DMS114 treated with DMSO at 0.1 percent for 48 hours (cell line): ENCODE data around the gene HMHB1.

Experiments
- DNase-seq: peaks from one replicate; lab custom pipeline; 2025; ENCODE audit not compliant: unreplicated experiment; lab: John Stamatoyannopoulos, UW

Gene HMHB1

DNA sequence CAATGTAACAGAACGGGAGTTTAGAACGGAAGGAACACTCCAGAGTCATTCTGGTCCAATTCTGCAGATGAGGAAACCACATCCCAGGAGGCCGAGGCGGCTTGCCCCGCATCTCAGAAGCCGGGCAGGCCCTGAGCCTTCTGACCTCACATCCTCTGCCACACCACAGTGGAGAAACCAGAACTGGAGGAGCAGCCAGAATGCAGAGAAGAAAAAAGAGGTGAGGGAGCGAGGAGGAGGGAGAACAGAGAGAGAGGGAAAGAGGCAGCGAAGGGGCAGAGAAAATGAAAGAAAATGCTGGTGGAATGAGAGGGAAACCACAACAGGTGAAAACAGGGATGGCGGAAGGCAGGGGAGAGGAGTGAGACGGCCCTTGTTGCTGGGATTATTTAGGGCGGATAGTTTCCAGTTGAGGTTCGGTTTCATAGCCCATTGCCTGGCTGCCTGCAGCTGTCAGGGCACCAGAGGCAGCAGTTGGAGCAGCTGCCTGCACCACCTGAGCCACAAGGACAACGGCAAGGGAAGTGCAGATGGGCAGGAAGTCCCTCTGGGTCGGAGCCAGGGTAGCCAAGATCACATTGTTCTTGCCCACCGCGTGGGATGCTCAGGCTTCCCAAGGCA, at the start of gene HMHB1:
Gene HMHB1 (plus strand): TSS at position 77 of the 621 bp plus-strand sequence.
- no peak for DNase-seq

DNA sequence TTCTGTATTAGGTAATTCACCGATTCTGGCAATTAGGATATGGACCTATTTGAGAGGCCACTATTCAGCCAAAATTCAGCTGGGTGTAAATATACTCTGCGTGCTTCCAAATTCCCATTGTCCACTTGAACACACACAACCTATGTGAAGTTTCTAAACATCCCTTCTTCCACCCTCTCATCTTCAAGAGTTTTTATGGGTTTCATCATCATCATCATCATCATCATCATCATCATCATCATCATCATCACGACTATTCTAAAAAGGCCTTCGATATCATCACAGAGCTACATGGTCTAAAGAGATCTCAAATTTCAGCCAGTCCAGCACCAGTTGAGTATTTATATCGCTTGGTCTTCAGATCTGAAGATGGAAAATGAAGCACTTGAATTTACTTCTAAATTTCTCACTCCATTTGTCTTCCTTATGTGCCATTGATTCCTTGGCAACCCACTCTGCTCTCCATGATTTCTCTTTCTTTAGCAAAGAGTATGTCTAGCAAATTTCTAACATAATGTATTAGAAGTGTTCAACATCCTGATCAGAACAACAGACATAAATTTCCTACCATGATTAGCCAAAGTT, 49.2 kb upstream of the HMHB1 start:
- DNase-seq, result no peak

DNA sequence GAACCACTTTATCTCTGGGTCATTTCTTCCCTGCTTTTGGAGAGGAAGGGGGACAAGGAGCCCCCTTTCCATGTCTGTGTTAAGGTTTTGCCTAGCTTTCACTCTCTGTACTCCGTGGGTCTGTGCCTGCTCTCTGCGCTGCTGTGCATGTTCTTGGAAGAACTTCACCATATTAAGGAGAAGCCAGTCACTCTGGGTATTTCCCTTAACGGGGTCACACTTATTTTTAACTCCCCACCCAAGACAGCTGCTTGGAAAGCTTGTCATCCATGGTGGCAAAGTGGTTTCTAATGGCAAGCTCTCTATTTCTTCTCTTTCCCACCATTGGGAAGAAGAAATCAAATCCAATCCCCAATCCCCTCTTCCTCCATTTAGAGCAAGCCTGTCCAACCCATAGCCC, 44.8 kb upstream of the HMHB1 start:
- DNase-seq, result no peak

DNA sequence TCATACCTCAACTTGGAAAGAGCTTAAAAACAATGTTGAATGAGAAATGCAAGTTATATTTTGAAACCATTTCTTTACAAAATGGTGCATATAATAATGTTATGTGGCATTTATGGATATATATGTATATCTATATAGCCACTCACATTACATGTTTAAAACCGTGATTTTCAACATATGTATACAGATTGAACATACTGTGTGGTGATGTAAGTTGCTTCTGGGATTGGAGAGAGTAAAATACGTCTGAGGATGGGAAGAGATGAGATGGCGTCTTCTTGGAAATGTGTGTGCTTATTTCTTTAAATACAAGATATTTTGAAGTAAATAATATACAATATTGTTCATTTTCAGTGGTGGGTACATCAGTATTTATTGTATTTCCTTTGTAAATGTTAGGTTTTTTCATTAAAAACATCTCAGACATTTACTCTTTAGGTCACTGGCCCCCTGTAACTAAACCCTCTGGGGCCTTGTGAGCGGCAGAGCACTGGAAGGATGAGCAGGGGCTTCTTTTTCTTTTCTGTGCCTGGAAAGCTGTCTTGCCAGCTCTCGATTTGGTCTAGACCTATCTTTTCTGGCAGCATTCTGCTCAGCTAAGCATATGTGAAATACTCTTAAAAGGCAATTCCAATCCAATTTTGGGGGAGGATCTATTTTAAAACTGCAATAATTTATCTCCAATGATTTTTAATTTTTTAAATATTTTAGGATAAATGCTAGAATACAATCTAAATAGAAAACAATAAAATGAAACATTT, 42.8 kb upstream of the HMHB1 start:
- no peak for DNase-seq

DNA sequence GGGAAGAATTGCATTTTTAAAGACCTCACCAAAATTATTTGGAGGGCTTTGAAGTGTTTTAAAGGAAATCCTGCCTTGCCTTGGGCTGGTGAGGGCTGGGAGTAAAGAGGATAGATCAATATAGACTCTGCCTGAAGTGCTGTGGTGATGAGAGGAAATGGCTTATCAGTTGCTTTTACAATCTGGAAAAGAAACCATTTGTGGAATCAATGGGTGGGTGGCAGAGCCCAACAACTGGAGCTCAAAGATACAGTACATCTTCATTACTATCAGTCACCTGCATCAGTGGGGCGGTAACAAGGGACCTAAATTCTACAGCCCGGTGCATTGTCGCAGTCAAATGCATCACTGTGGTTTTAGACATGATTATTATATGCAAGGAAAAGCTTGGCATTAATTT, 41.5 kb upstream of the HMHB1 start:
- DNase-seq, result no peak

DNA sequence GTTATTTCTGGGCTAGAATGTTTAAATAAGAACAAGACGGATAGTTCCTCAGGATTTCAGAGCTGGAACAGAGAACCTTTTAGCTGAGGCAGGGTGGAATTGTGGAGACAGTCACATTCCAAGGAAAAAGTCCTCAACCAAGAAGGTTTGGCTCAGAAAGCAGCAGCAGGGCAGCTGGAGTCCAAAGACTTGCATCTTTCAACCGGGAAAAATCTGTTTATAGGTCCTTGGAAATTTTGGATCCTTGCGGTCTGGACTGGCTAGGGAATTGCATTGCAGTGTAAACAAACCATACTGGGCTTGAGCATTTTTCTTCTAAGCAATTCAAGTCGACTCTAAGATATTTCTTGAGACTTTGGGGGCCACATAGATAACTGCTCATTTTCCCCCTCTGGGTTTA, 40.8 kb upstream of the HMHB1 start:
- no peak for DNase-seq

DNA sequence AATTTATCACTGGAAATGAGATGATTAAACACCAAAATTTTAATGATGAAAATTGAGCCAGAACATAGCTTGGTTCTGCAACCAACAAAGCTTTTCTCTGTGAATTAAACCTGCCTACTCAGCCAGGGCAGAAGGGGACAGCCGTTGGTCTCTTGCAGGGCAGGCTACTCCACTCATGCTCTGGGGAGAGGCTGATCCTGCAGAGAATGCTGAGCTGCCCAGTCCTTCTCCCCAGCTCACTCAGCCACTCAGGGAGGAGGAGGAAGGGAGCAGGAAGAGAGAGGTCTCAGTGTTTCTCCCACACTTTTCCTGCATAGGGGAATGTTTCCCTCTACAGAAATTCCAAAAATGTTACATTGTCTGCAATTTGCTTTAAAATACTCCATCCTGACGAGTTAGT, 40.4 kb upstream of the HMHB1 start:
- DNase-seq, result no peak

DNA sequence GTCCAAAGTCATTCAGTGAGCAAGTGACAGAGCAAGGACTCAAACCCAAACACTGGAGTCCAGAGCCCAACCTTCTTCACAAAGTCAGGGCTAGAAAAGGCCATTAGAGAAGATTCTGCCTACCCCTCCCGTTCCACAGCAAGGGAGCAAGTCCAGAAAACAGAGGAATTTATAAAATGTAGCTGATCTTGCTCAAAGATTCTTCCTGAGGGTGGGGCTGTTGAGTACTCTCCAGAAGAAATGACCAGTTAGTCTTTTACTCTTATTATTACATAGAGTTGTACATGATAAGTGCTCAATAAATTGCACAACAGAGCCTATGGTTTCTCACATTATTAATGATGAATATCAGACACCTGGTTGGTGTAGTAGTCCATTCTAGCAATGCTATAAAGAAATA, 39.3 kb upstream of the HMHB1 start:
- DNase-seq, result no peak

DNA sequence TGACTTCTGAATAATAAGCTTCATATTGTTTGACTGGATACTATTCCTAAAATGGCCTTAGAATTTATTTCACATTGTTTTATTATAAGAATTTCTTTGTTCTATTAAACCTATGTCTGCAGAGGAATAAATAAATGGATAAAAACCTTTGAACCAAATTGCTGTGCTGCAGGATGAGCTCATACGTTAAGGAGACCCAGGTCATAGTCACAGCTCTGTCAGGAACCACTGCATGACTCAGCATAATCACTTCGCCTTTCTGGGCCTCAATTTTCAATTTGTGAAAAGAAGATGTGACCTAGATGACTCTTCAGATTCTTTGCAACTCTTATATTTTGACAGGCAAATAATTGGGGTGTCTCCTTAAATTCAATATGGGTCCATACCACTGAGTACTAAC, 36.7 kb upstream of the HMHB1 start:
- no peak for DNase-seq

DNA sequence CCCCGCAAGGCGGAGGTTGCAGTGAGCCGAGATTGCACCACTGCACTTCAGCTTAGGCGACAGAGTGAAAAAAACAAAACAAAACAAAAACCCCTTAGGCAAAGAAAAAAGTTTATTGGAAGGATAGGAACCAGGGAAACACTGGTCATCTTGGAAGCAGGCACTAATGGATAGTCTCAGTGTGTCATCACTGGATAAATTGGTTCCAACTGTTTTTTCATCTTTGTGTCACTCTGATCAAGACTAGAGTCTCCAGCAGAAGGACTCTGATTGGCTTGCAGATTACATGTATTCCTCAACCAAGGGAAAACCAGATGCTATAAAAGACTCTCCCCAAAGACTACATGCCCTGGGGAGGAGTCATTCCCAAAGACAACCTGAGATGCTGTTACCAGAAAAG, 35.0 kb upstream of the HMHB1 start:
- DNase-seq, result no peak

DNA sequence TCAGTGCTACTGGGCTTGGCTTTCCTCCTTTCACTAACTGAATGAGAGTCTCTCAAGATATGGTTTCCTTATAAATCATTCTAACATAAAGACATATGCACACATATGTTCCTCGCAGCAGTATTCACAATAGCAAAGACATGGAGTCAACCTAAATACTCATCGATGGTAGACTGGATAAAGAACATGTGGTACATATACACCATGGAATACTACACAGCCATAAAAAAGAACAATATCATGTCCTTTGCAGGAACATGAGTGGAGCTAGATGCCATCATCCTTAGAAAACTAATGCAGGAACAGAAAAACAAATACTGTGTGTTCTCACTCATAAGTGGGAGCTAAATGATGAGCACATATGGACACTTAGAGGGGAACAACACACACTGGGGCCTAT, 32.5 kb upstream of the HMHB1 start:
- no peak for DNase-seq

DNA sequence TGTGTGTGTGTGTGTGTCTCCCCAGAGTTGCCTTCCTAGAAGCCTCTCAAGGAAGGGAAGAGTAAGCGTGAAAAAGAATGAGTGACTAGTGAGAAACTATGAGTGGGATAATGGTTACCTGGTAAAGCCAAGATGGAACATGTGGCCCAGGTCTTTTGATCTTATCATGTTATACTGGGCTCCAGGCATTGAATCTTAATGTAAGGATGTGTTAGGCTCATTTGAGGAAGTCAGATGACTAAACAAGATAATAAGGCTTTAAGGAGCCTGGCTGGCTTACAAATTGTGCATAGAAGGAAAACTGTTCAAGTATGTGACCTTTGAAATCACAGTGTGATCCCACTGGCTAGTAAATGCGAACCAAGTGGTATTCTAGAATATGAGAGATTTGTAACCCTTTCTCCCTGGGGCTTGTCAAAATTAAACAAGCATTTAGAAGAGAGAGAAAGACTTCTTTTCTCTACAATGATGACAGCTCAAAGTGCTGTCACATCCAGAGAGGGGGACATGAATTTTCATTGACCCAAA, 29.9 kb upstream of the HMHB1 start:
- no peak for DNase-seq

DNA sequence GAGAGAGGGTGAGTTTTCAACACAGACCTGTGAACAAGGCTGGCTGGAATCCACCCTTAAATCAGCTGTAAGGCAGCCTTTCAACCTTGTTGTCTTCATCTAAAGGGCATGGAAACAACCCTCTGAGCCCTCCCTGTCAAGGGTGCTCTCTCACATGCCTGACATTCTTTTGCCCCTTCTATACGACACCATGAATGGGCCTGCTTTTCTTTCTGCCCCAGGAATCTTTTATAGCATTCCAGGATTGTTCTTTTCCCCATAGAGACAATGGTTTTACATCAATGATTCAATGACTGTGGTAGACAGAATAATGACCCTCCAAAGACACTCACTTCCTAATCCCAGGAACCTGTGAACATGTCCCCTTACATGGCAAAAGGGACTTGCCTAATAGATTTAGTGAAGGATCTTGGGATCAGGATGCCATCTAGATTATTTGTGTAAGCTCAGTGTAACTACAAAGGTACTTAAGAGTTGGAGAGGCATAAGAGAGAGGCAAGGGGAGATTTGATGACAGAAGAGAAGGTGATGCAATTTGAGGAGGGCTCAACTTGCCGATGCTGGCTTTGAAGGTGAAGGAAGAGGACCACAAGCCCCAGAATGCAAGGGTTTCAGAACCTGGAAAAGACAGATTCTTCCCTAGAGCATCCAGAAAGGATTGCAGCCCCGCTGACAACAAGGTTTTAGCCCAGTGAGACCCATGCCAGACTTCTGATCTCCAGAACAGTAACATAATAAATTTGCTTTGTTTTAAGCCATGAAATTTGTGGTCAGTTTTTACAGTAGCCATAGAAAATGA, 29.2 kb upstream of the HMHB1 start:
- no peak for DNase-seq

DNA sequence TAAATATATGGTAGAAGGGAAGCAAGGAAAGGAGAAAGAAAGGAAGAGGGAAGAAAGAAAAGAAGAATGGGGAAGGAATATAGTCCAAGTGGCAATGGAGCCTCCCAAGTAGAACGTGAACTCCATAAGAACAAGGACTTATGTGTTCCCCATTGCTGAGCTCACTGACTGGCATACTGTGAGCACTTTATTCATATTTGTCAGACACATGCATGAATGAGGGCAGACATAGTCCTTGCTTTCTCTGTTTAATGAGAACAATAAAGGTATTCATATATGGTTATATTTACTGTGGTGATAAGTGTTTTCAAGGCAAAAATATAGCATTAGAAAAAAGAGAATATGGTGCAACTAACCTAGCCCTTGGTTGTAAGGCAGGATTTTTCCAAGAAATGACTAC, 23.6 kb upstream of the HMHB1 start:
- DNase-seq, result no peak

DNA sequence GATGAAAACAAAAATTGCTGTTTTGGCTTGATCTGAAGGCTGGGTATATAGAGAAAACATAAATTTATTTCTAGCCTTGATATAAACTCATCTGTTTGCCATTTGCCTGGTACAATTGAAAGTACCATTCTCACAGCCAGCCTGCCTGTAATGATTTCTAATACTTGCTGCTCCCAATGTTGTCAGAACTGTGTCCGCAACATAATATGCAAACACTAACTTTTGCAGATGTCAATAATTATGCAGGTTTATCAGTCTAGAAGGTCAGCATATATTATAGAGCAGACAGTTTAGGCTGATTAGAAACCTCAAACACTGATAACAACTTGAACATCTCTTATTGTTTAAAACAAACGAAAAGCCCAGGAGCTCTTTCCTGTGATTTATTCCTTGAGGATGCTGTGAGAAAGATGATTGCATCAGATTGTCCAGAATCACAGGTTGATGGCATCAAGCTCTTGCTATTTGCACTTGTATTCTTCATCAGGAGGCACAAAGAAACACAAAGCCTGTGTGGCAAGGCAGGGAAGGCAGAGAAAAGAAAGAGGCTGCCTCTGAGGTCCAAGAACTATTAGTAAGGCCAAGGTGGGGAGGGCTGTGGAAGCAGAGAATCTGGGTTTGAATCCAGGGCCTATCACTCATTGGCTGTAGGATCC, 21.4 kb upstream of the HMHB1 start:
- no peak for DNase-seq

DNA sequence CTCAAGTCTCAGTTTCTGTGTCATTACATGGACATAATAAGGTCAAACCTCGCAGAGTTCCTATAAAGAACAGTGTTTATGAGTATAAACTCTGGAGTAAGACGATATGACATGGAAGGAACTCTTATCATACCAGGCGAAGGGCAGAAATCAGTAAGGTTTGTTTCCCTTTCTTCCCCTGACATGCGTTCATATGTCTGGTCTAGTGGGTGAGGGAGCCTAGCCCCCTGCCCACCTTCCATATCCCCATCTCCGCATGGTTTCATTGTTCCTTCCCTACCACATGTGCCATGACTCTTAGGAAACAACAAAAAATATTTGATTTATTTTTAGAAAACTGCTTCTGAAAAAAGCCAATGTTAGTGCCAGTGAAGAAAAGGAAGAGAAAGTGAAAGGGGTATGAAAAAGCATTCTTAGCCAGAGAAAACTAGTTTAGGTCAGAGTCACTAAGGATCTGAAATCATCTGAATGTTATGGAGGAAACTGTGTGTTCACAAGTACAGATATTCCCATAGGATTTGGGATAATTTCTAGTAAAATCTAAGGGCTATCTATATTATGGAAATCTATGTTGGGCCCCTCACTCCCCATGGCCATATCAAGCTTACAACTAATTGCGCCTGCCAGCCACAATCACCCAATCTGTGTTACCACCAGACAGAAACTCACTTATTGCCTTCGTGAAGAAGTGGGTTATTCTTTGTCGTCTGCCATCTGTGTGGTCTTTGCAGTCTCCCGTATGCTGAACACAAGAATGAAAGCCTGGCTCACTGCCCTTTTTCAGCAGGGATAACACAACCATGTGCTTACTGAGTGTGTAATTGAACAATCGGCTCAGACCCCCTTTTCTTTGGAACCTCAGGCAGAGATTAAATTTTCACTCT, 19.9 kb upstream of the HMHB1 start:
- no peak for DNase-seq

DNA sequence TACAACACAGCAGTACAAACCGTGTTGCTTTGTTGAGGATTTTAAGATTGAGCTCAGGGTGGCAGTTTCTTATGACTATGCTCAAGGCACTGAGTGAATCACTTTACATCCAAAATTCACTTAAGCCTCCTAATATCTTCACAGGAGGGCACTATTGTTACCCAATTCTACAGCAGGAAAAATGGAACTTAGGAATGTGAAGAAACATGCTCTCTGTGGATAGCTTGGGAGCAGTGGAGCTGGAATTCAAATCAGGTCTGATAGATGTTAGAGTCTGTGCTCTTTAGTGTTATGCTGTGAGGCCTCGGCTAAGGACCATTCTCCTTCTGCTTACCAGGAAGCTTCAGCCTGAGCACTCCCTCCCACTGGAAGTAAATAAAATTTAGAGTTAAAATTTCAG, 18.7 kb upstream of the HMHB1 start:
- no peak for DNase-seq

DNA sequence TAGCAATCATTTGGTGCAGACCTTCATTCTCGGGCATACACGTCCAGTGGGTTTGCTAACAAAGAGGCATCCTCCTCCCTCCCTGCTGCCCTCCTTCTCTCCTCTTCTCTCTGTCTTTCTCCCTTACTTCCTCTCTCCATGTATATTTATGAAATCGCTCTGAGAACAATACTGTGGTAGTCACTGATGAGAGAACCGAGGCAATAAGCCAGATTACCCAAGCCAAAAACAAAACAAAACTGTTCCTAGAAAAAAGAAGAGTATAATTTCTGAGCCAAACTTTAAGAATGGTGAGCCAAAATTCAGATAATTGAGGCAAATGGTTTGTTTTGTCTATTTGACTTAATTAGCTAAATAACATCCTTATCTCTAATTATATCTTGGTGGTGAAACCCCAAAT, 15.8 kb upstream of the HMHB1 start:
- DNase-seq, result no peak

DNA sequence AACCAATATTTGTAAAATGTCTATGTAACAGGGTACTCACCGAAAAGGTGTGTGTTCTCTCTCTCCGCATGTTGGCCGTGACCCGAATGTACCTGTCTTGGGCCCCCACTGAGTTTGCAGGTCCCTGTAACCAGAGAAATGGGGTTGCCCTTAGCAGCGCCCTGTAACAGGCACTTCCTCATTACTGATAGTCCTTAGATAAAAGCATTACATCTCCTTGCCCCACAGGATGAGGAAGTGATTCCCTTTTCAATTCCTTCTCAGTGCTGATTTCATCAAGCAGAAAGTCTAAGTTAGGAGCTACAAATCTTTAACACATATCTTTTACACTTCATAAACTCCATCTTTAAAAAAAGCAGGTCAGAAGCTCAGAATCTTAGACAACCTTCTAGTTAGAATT, 15.2 kb upstream of the HMHB1 start:
- no peak for DNase-seq

DNA sequence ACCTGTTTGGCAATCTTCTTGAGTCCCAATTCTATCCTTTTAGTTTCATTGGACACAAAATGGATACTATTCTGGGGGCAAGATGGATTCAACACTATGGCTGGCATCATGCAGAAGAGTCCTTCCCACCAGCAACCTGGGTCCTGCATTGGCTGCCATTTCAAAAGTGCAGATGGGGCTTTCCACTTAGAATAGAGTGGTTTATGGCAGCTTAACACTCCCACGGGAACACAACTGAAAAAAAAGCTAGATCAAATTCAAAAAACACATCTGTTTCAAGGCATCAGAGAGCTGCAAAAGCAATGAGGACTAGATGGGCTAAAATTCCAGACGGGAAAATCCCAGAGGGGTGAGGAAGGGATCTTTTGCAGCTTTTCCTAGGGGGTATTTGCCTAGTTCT, 11.2 kb upstream of the HMHB1 start:
- no peak for DNase-seq
